Right forelimb (tissue), 1 donor: ENCODE results near the gene SSR4.
"Not testable (repeated sequence)": the region's sequence is repeated elsewhere in the genome, so short reads cannot be mapped to it uniquely, and the experiment has no call there.

ENCODE experiments used
- DNase-seq: peaks from one replicate; pipeline ENCODE4 v3.0.0-alpha.2; 2018

SSR4 gene

GRCh38 chrX:153794018-153794896, at the start of gene SSR4, which contains the start of gene IDH3G:
SSR4 (plus strand) TSS chrX:153794668; CDS start chrX:153794688, 20 bp downstream.
IDH3G (minus strand) TSS chrX:153794375; CDS start chrX:153794326, 49 bp downstream.
- peak; percentile 95 for DNase-seq

- not testable (repeated sequence) for DNase-seq
Measured at GRCh38 chrX:153745067-153745433, 49.4 kb upstream of the SSR4 start.

- DNase-seq: no peak
Measured at GRCh38 chrX:153746359-153746758, 48.1 kb upstream of the SSR4 start.

DNA sequence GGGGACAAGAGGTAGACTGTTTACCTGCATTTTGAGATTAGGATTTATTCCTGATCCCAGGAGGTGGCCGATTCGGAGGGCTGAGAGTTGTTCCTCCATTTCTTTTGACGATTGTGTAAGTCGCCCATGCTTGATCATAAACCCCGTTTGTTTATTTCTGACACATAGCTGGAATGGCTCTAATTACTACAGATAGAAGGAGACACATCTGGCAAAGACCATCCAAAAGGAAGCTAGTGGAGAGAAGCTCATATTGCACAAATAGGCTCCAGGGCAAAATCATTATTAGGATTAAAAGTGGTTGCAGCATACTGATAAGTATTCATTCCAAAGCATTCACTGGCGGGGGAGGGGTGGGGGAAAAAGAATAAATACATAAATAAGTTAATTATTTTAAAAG, 47.5 kb upstream of the SSR4 start:
- not testable (repeated sequence) for DNase-seq

DNA sequence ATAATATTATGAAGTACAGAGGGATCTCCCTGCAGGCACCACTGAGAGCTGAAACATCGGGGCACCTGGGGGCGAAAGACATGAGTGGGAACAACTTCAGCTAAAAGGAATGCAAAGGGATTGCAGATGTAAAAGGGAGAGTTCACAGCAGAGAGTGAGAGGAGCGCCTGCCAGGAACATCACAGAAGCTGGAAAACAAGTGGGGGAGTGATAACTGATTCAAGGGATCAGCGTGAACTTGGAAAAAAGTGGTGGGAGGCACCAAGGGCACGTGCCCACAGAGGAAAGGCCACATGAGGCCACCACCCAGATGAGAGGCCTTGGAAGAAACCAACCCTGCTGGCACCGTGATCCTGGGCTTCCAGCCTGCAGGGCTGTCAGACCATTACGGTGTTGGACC, 45.5 kb upstream of the SSR4 start:
- not testable (repeated sequence) for DNase-seq

- DNase-seq: no peak
Measured at GRCh38 chrX:153750127-153750774, 44.2 kb upstream of the SSR4 start.

DNA sequence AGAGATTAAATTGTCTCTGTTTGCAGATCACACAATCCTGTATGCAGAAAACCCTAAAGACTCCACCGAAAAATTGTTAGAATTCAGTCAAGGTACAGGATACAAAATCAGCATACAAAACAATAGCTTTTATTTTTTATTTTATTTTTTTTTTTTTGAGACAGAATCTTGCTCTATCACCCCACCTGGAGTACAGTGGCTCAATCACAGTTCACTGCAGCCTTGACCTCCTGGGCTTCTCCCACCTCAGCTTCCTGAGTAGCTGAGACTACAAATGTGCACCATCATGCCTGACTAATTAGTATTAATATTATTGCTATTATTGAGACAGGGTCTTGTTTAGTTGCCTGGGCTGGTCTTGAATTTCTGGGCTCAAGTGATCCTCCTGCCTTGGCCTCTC, 39.3 kb upstream of the SSR4 start:
- no peak for DNase-seq

- DNase-seq: no peak
Measured at GRCh38 chrX:153761863-153762262, 32.6 kb upstream of the SSR4 start.

GRCh38 chrX:153762626-153763173, 31.8 kb upstream of the SSR4 start:
- DNase-seq: no peak

DNA sequence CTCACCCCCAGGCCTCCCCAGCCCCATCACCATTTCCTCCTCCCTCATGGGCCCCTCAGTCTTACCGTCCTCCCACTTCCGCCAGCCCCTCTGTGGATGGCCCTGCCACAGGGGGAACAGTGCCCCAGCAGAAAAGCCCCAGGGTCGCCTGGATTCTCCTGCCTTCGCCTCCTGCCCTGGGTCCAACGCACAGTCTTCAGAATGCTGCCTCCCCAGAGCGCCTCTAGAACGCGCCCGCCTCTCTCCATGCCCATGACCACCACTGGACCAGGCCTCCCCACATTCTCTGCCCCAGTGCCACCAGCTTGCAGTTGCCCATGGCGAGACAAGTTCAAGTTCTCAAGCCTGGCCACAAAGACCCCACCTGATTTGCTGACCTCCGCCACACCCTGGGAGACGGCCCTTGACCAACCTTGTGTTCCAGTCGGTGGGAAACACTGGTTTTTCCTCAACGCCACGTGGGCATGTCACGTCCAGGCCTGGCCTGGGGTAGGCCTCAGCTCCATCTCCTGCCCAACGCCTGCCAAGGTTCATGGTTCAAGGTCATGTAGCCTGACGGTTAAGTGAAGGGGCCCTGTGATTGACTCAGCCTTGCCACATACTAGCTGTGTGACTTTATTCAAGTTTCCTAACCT, 31.1 kb upstream of the SSR4 start:
- DNase-seq: no peak

GRCh38 chrX:153763989-153764755, 30.3 kb upstream of the SSR4 start, which contains the start of gene PLXNB3:
PLXNB3 (plus strand) TSS chrX:153764249; CDS start chrX:153765536, 1,287 bp downstream.
- peak; percentile 64 for DNase-seq

DNA sequence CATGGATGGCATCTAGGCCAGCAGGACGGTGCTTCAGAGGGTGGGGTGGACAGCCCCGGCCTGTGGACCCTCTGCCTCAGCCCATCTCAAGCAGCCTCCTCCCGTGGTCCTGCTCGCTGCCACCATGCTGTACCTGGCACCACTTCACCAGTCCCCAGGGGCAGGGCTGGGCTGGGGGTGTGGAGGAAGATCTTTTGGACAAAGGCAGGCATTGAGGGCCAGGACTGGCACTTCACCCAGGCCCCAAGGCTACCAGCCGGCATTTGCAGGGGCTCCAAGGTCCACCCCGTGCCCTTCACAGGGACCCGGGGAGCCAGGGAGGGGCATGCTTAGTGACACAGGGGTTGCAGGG, 29.7 kb upstream of the SSR4 start:
- DNase-seq: no peak

GRCh38 chrX:153765138-153766079, 29.1 kb upstream of the SSR4 start:
- DNase-seq: no peak

- no peak for DNase-seq
Measured at GRCh38 chrX:153766098-153766817, 28.2 kb upstream of the SSR4 start.

DNA sequence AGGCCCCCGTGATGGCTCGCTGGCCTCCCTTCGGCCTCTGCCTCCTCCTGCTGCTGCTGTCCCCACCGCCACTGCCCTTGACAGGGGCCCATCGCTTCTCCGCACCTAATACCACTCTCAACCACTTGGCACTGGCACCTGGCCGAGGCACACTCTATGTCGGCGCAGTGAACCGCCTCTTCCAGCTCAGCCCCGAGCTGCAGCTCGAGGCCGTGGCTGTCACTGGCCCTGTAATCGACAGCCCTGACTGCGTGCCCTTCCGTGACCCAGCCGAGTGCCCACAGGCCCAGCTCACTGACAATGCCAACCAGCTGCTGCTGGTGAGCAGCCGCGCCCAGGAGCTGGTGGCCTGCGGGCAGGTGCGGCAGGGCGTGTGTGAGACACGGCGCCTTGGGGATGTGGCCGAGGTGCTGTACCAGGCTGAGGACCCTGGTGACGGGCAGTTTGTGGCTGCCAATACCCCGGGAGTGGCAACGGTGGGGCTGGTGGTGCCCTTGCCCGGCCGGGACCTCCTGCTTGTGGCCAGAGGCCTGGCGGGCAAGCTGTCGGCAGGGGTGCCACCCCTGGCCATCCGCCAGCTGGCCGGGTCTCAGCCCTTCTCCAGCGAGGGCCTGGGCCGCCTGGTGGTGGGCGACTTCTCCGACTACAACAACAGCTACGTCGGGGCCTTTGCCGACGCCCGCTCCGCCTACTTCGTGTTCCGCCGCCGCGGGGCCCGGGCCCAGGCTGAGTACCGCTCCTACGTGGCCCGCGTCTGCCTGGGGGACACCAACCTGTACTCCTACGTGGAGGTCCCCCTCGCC, 27.4 kb upstream of the SSR4 start:
- no peak for DNase-seq

DNA sequence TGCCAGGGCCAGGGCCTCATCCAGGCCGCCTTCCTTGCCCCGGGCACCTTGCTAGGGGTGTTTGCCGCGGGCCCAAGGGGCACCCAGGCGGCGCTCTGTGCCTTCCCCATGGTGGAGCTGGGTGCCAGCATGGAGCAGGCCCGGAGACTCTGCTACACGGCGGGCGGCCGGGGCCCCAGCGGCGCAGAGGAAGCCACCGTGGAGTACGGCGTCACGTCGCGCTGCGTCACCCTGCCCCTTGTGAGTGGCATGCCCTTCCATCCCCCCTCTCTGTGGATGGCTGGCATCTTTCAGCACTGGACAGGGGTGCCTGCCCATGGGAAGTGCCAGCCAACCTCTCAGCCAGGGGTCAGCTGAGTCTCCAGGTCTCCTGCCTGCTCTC, 26.8 kb upstream of the SSR4 start:
- no peak for DNase-seq

DNA sequence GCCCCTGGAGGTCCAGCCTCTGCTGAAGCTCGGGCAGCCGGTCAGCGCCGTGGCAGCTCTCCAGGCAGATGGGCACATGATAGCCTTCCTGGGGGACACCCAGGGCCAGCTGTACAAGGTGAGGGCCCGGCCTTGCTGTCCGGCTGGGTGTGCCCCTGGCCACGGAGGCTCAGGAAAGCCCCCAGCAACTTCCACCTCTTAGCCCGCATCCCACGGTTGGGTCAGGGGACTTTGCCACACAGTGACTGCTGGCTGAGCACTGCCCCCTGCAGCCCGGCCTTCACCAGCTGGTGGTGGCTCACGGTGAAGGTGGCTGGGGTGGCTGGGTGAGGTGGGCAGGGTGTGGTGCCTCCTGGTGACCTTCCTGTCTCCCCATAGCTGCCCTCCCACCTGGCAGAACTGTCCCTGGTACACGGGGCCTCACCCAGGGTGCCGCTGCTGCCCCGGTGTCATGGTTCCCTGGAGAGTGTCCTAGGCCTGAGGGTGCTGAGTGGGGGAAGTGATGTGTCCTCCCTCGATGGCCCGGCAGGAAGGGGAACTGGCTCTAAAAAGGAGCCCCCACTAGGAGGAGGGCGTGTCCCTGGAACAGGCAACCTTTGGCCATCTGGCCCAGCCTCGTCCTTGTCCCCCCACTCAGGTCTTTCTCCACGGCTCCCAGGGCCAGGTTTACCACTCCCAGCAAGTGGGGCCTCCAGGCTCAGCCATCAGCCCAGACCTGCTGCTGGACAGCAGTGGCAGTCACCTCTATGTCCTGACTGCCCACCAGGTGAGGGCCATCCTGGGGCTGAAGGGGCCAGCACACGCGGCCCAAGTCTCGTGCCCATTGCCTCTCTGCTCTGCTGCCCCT, 25.9 kb upstream of the SSR4 start:
- no peak for DNase-seq

DNA sequence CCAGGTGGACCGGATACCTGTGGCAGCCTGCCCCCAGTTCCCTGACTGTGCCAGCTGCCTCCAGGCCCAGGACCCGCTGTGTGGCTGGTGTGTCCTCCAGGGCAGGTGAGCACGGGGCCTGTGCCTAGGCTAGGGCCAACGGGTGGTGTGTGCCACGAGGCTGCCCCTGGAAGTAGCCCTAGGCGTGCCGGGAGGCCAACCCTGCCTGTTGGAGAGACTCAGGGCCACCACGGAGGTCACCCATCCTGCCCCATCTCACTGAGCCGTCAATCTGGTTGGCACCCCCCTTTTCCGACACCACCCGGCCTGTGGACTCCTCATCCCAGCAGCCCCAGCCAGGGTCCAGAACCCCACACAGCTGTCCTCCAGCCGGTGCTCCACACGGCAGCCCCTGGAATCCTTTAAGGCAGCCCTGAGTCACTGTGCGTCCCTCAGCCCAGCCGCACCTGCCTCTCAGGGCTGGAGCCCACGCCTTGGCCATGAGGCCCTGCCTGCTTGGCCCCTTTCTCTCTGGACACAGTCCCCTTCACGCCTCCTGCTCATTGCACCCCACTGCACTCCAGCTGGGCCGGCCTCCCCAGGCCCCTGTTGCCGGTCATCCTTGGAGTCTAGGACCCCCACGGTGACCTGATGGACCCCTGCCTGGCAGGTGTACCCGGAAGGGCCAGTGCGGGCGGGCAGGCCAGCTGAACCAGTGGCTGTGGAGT, 25.2 kb upstream of the SSR4 start:
- no peak for DNase-seq
